Smooth muscle cell of the umbilical artery (primary cell): Measurements from ENCODE around the gene OR5K2. TPM values are rescaled to one million over a fixed set of nuclear protein-coding genes. Genes with fewer than 3 reads are reported as not detected.

Experiments used
- total RNA-seq: library from RNA; depleted of rRNA; stranded (reverse); fragments of >200 nt; gene quantifications from 2 replicates; pipeline ENCODE4 v1.2.3, GENCODE V29; 2014

OR5K2 gene
- not detected in 2 replicates for total RNA-seq

GRCh38 chr3:98497381-98497780 lies at the start of gene OR5K2:
Gene OR5K2, plus strand, starts transcription at chr3:98497681. Its CDS starts 0 bp downstream, at chr3:98497681.

GRCh38 chr3:98462901-98463300 lies 34.6 kb upstream of the OR5K2 start, which contains the start of gene OR5K1:
Gene OR5K1, plus strand, starts transcription at chr3:98463201. Its CDS starts 6,376 bp downstream, at chr3:98469577.

GRCh38 chr3:98522544-98523281 lies 25.2 kb downstream of the OR5K2 start, which contains the start of gene CLDND1:
Gene CLDND1, minus strand, starts transcription at chr3:98522902. Its CDS starts 1,478 bp downstream, at chr3:98521424.

GRCh38 chr3:98531622-98532274 lies 34.3 kb downstream of the OR5K2 start, which contains the start of gene GPR15:
Gene GPR15, plus strand, starts transcription at chr3:98531978. Its CDS starts 56 bp downstream, at chr3:98532034.

Other genes starting within 250 kb of the OR5K2 start
- not detected in 2 replicates for gene OR5H6, start 233.4 kb upstream of the OR5K2 start, total RNA-seq
- not detected in 2 replicates for gene OR5H2, start 215.2 kb upstream of the OR5K2 start, total RNA-seq
- gene OR5K4, start 143.8 kb upstream of the OR5K2 start, total RNA-seq, result not detected in 2 replicates
- not detected in 2 replicates for gene OR5K3, start 107.0 kb upstream of the OR5K2 start, total RNA-seq
- gene OR5K1, start 34.5 kb upstream of the OR5K2 start, total RNA-seq, result not detected in 2 replicates
- gene CLDND1, start 25.2 kb downstream of the OR5K2 start, total RNA-seq, result 116 and 134 TPM in 2 replicates
- not detected in 2 replicates for gene GPR15, start 34.3 kb downstream of the OR5K2 start, total RNA-seq
- gene CPOX, start 95.9 kb downstream of the OR5K2 start, total RNA-seq, result 37.4 and 48.8 TPM in 2 replicates